ENCODE measurements around the gene KMT5C. TPM values are rescaled to one million over a fixed set of nuclear protein-coding genes. Genes with fewer than 3 reads are reported as not detected.

Gene KMT5C
- total and polyA plus RNA-seq, 2 donors (not counting 1 experiment from before 2014, with no cell fraction given) = 22.2 to 23.6 TPM

GRCh38 chr19:55345101-55345817 lies 5.6 kb downstream of the KMT5C start:
- WGBS (ENCODE audit: insufficient coverage) = 94% methylated on average over 22 of the region's 22 CpGs
- H3K9ac ChIP-seq (ENCODE audit: low read length) = no peak overlapping the region
- peaks cover 0 to 10% of the 10 kb centered on the region in 2 experiments for H3K36me3 ChIP-seq (replicated peaks in 1 of 2; ENCODE audit: control extremely low read depth in 1 of 2, control insufficient read depth in 1 of 2, extremely low read depth in 1 of 2, insufficient read depth in 2 of 2, low read length in 1 of 2)
- peaks cover 0 to 5% (median 0%) of the 10 kb centered on the region in 3 donors for H3K9me3 ChIP-seq (ENCODE audit: control extremely low read depth in 1 of 3, control insufficient read depth in 2 of 3, insufficient read depth in 1 of 3, low read length in 2 of 3)
- H3K27me3 ChIP-seq (replicated peaks in 1 of 4; ENCODE audit: control extremely low read depth in 1 of 4, control insufficient read depth in 3 of 4, insufficient read depth in 4 of 4, low read length in 3 of 4) = peaks cover 0 to 12% (median 3%) of the 10 kb centered on the region in 4 experiments
- H3K4me3 Mint-ChIP-seq = no peak overlapping the region
- H3K4me3 ChIP-seq (ENCODE audit: control extremely low read depth in 1 of 5, extremely low read depth in 1 of 5, insufficient read depth in 1 of 5, low read depth in 2 of 5, low read length in 4 of 5) = no peak overlapping the region
- no peaks in the 10 kb centered on the region for H4K20me1 ChIP-seq (ENCODE audit: control insufficient read depth, insufficient read depth, low read length, poor library complexity, severe bottlenecking)
- peaks cover 11 to 14% of the 10 kb centered on the region in 2 donors for H3K4me1 ChIP-seq (ENCODE audit: control insufficient read depth in 2 of 2, insufficient read depth in 2 of 2, low read length in 2 of 2)
- H3K79me2 ChIP-seq (ENCODE audit: control insufficient read depth, insufficient read depth, low read length) = peaks cover 14% of the 10 kb centered on the region
- H3K27me3 Mint-ChIP-seq = no peaks in the 10 kb centered on the region
- POLR2A ChIA-PET = no interaction called here
- H2AFZ ChIP-seq (ENCODE audit: insufficient read depth, low read depth, low read length, poor library complexity, severe bottlenecking) = no peak overlapping the region
- no peaks in the 10 kb centered on the region for H3K9me3 Mint-ChIP-seq (ENCODE audit: insufficient read depth)
- no peak for DNase-seq
- no peak overlapping the region for H3K27ac Mint-ChIP-seq
- CTCF ChIA-PET = no interaction called here
- no peak for ATAC-seq (ENCODE audit: low read depth)
- intact Hi-C loops (cut with micrococcal nuclease) = no loop called here
- no peak for TF ChIP-seq EZH2 (IDR thresholded peaks at IDR 0.05; ENCODE audit: borderline replicate concordance, insufficient read depth, low read depth, low read length, poor library complexity, severe bottlenecking)
- TF ChIP-seq CTCF (IDR thresholded peaks at IDR 0.05) = no peak
- H3K4me2 ChIP-seq (replicated peaks; ENCODE audit: low read depth, low read length, poor library complexity, severe bottlenecking) = no peak overlapping the region
- peaks cover 10% of the 10 kb centered on the region for H3K4me1 Mint-ChIP-seq
- H3K27ac ChIP-seq (ENCODE audit: low read length in 2 of 2) = no peak overlapping the region

All from B cell (primary cell).